Ectodermal cell (in vitro differentiated cells): ENCODE measurements around the gene OR5H2. TPM values are rescaled to one million over a fixed set of nuclear protein-coding genes. Genes with fewer than 3 reads are reported as not detected.
"Not testable (repeated sequence)": the region's sequence is repeated elsewhere in the genome, so short reads cannot be mapped to it uniquely, and the experiment has no call there.

Source experiments
- H3K27ac ChIP-seq: 2 replicates; pipeline ENCODE4 v1.7.0; 2013; ENCODE audit warnings: mild to moderate bottlenecking, low read depth, low read length; ENCODE audit not compliant: insufficient read depth, poor library complexity, severe bottlenecking
- H3K27me3 ChIP-seq: 2 replicates; pipeline ENCODE4 v1.7.0; 2013; ENCODE audit warnings: mild to moderate bottlenecking, low read length; ENCODE audit not compliant: insufficient read depth, control insufficient read depth, poor library complexity, severe bottlenecking
- H3K36me3 ChIP-seq: one replicate; pipeline ENCODE4 v1.7.0; 2013; ENCODE audit warnings: low read length; ENCODE audit not compliant: control insufficient read depth, insufficient read depth
- H3K4me1 ChIP-seq: one replicate; pipeline ENCODE4 v1.7.0; 2013; ENCODE audit warnings: low read length; ENCODE audit not compliant: control insufficient read depth, insufficient read depth
- H3K4me3 ChIP-seq: 2 replicates; pipeline ENCODE4 v1.7.0; 2013; ENCODE audit warnings: low read depth, low read length, control low read depth; ENCODE audit not compliant: insufficient read depth
- H3K9me3 ChIP-seq: 2 replicates; pipeline ENCODE4 v1.7.0; 2013; ENCODE audit warnings: mild to moderate bottlenecking, low read length, moderate library complexity; ENCODE audit not compliant: control insufficient read depth
- WGBS, 2 experiments: methylation state at CpG; one replicate each; pipeline ENCODE4 v1.1.7; 2013; ENCODE audit warnings: missing lambda C conversion rate in 2 of 2; 5-methylcytosine and 5-hydroxymethylcytosine counted together
- polyA plus RNA-seq, 4 experiments: library from polyadenylated mRNA; stranded (reverse); fragments of 50-300 nt; gene quantifications; one replicate each; pipeline ENCODE4 v1.2.3, GENCODE V29; 2013

Gene OR5H2
- not detected for polyA plus RNA-seq (2013, experiment 1 of 4)
- not detected for polyA plus RNA-seq (2013, experiment 2 of 4)
- not detected for polyA plus RNA-seq (2013, experiment 3 of 4)
- not detected for polyA plus RNA-seq (2013, experiment 4 of 4)

GRCh38 chr3:98282205-98282604, at the start of gene OR5H2:
Gene OR5H2 (plus strand): TSS chr3:98282505. CDS start chr3:98282903, 398 bp downstream.
- Histone ChIP-seq H3K27ac (no peak within 1 kb of the TSS), H3K36me3 (no peaks in the 10 kb centered on the region), H3K9me3 (no peaks in the 10 kb centered on the region), H3K4me1 (no peaks in the 10 kb centered on the region), H3K4me3 (no peak within 1 kb of the TSS), H3K27me3 (no peaks in the 10 kb centered on the region)
- 85 to 93% methylated on average over 2 of the region's 2 CpGs for WGBS, 2 experiments

- Histone ChIP-seq H3K27ac (no peak overlapping the region), H3K9me3 (no peaks in the 10 kb centered on the region), H3K4me3 (no peak overlapping the region), H3K36me3 (no peaks in the 10 kb centered on the region), H3K4me1 (no peaks in the 10 kb centered on the region), H3K27me3 (no peaks in the 10 kb centered on the region)
- 87 to 92% methylated on average over 5 of the region's 5 CpGs for WGBS, 2 experiments
Observed at GRCh38 chr3:98233468-98233867, 48.8 kb upstream of the OR5H2 start.

- H3K4me3 ChIP-seq, result no peak overlapping the region
- H3K27me3 ChIP-seq, result no peaks in the 10 kb centered on the region
- H3K36me3 ChIP-seq, result no peaks in the 10 kb centered on the region
- H3K9me3 ChIP-seq, result no peaks in the 10 kb centered on the region
- no peak overlapping the region for H3K27ac ChIP-seq
- no peaks in the 10 kb centered on the region for H3K4me1 ChIP-seq
Observed at GRCh38 chr3:98240131-98240530, 42.2 kb upstream of the OR5H2 start.

- Histone ChIP-seq H3K9me3 (no peaks in the 10 kb centered on the region), H3K36me3 (no peaks in the 10 kb centered on the region), H3K27me3 (no peaks in the 10 kb centered on the region), H3K27ac (no peak overlapping the region), H3K4me1 (no peaks in the 10 kb centered on the region), H3K4me3 (no peak overlapping the region)
- WGBS, 2 experiments, result 50 to 75% methylated on average over 1 of the region's 1 CpG
Observed at GRCh38 chr3:98242155-98242554, 40.1 kb upstream of the OR5H2 start.

GRCh38 chr3:98243843-98244242, 38.5 kb upstream of the OR5H2 start:
- no peak overlapping the region for H3K4me3 ChIP-seq
- H3K36me3 ChIP-seq, result no peaks in the 10 kb centered on the region
- no peaks in the 10 kb centered on the region for H3K9me3 ChIP-seq
- no peaks in the 10 kb centered on the region for H3K27me3 ChIP-seq
- no peak overlapping the region for H3K27ac ChIP-seq
- WGBS, 2 experiments, result 86 to 94% methylated on average over 7 of the region's 7 CpGs
- no peaks in the 10 kb centered on the region for H3K4me1 ChIP-seq

GRCh38 chr3:98246142-98246541, 36.2 kb upstream of the OR5H2 start:
- Histone ChIP-seq H3K4me3 (no peak overlapping the region), H3K27ac (no peak overlapping the region), H3K27me3 (no peaks in the 10 kb centered on the region), H3K9me3 (no peaks in the 10 kb centered on the region), H3K36me3 (no peaks in the 10 kb centered on the region), H3K4me1 (no peaks in the 10 kb centered on the region)
- 93 to 96% methylated on average over 10 of the region's 10 CpGs for WGBS, 2 experiments

GRCh38 chr3:98256026-98256425, 26.3 kb upstream of the OR5H2 start:
- H3K27ac ChIP-seq, H3K36me3 ChIP-seq, H3K4me1 ChIP-seq, H3K27me3 ChIP-seq, H3K9me3 ChIP-seq, H3K4me3 ChIP-seq: not testable (repeated sequence)
- WGBS, 2 experiments, result 50 to 52% methylated on average over 5 of the region's 5 CpGs

GRCh38 chr3:98259707-98260106, 22.6 kb upstream of the OR5H2 start:
- Histone ChIP-seq H3K9me3 (no peaks in the 10 kb centered on the region), H3K36me3 (no peaks in the 10 kb centered on the region), H3K27ac (no peak overlapping the region), H3K4me3 (no peak overlapping the region), H3K4me1 (no peaks in the 10 kb centered on the region), H3K27me3 (no peaks in the 10 kb centered on the region)
- WGBS, 2 experiments, result 81 to 85% methylated on average over 2 of the region's 2 CpGs

- Histone ChIP-seq H3K36me3 (no peaks in the 10 kb centered on the region), H3K27ac (no peak overlapping the region), H3K4me3 (no peak overlapping the region), H3K9me3 (no peaks in the 10 kb centered on the region), H3K4me1 (no peaks in the 10 kb centered on the region), H3K27me3 (no peaks in the 10 kb centered on the region)
- WGBS, 2 experiments, result 96 to 97% methylated on average over 2 of the region's 2 CpGs
Observed at GRCh38 chr3:98262046-98262445, 20.3 kb upstream of the OR5H2 start.

GRCh38 chr3:98263944-98264343, 18.4 kb upstream of the OR5H2 start, which contains the start of gene OR5H6:
Gene OR5H6 (plus strand): TSS chr3:98264244. CDS start chr3:98264333, 89 bp downstream.
- Histone ChIP-seq H3K4me3 (no peak within 1 kb of the TSS), H3K36me3 (no peaks in the 10 kb centered on the region), H3K27me3 (no peaks in the 10 kb centered on the region), H3K27ac (no peak within 1 kb of the TSS), H3K4me1 (no peaks in the 10 kb centered on the region), H3K9me3 (no peaks in the 10 kb centered on the region)
- 91 to 92% methylated on average over 3 of the region's 3 CpGs for WGBS, 2 experiments

- Histone ChIP-seq H3K4me3 (no peak overlapping the region), H3K27ac (no peak overlapping the region), H3K4me1 (no peaks in the 10 kb centered on the region), H3K9me3 (no peaks in the 10 kb centered on the region), H3K27me3 (no peaks in the 10 kb centered on the region), H3K36me3 (no peaks in the 10 kb centered on the region)
- WGBS, 2 experiments, result 88 to 95% methylated on average over 3 of the region's 3 CpGs
Observed at GRCh38 chr3:98269846-98270245, 12.5 kb upstream of the OR5H2 start.
